Gastrocnemius medialis (tissue), 4 donors: ENCODE measurements around the gene TUBB2B.

Experiments
- POLR2A ChIP-seq, 2 donors: fragments of 450-650 bp; IDR thresholded peaks; one replicate each; pipeline ENCODE4 v1.6.1; 2017; ENCODE audit warnings: antibody characterized with exemption in 2 of 2, mild to moderate bottlenecking in 2 of 2, moderate library complexity in 2 of 2
- TF ChIP-seq, protein P1 (sequence below), 5 experiments: fragments of 450-650 bp in 3 of 5; fragments of 200-600 bp in 2 of 5; sonication (generic) in 2 of 5; IDR thresholded peaks in 4 of 5; conservative IDR thresholded peaks in 1 of 5; 1 replicate in 4 of 5; 2 replicates in 1 of 5; pipeline ENCODE4 v1.5.1; 2016 to 2019; ENCODE audit warnings: antibody characterized with exemption in 5 of 5, mild to moderate bottlenecking in 3 of 5, moderate library complexity in 3 of 5

- TF ChIP-seq, protein P1, sequence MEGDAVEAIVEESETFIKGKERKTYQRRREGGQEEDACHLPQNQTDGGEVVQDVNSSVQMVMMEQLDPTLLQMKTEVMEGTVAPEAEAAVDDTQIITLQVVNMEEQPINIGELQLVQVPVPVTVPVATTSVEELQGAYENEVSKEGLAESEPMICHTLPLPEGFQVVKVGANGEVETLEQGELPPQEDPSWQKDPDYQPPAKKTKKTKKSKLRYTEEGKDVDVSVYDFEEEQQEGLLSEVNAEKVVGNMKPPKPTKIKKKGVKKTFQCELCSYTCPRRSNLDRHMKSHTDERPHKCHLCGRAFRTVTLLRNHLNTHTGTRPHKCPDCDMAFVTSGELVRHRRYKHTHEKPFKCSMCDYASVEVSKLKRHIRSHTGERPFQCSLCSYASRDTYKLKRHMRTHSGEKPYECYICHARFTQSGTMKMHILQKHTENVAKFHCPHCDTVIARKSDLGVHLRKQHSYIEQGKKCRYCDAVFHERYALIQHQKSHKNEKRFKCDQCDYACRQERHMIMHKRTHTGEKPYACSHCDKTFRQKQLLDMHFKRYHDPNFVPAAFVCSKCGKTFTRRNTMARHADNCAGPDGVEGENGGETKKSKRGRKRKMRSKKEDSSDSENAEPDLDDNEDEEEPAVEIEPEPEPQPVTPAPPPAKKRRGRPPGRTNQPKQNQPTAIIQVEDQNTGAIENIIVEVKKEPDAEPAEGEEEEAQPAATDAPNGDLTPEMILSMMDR (IDR thresholded peaks at IDR 0.05 in 4 of 5, conservative IDR thresholded peaks at IDR 0.05 in 1 of 5) = no peak
- TF ChIP-seq POLR2A (IDR thresholded peaks at IDR 0.05) = no peak
Measured at GRCh38 chr6:3193102-3193849, 34.2 kb downstream of the TUBB2B start.
